SH-SY5Y (cell line): ENCODE results near the gene ITPK1.

ENCODE experiments used
- GATA2 ChIP-seq: IDR thresholded peaks from 2 replicates; pipeline ENCODE4 v1.6.1; 2011; ENCODE audit warnings: mild to moderate bottlenecking, low read depth, low read length
- GATA3 ChIP-seq: IDR thresholded peaks from 2 replicates; pipeline ENCODE4 v1.6.1; 2011; ENCODE audit warnings: low read depth, mild to moderate bottlenecking, low read length, moderate library complexity

DNA sequence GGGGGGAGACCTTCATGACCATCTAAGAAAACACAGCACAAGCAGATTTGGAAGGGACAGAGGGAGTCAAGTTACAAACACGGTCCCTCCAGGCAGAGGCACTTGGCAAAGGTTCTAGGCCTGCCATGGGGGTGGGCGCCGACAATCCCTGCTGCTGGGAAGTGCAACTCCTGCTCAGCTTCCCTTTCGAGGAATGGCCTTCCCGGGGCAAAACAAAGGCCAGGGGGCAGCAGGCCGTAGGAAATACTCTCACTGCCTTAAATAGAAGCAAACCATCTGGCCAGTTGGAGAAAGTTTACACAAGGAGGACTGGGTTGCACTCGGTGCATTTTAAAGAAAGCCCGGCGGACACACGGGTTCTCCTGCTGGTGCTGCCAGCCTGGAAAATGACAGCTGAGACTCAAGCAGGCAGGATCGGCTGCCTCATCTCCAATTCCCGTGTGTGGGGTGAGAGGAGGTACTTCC lies 65.8 kb downstream of the ITPK1 start:
- TF ChIP-seq GATA2: no peak
- TF ChIP-seq GATA3: no peak
